NCI-H524 treated with DMSO at 0.1 percent for 48 hours (cell line): ENCODE measurements around the gene KRT32.

ENCODE experiments used
- DNase-seq: peaks from one replicate; lab custom pipeline; 2025; lab: John Stamatoyannopoulos, UW

KRT32 gene

DNA sequence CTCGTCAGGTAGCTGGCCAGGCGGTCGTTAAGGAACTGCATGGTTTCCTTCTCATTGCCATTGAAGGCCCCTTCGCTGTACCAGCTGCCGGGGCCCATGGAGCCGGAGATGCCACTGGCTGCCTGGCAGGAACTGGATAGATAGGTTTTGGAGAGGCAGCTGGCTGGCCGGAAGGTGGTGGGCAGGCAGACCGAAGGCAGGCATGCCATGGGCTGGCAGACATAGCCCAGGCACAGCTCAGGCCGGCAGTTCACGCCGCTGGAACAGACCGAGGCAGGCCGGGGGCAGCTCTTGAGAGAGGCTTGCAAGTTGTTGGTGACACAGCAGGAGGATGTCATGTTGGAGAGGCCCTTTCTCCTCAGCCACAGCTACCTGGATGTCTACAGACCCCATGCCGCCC is at the start of gene KRT32:
Gene KRT32, minus strand, starts transcription at position 399 of the 400 bp plus-strand sequence. Its CDS starts 61 bp downstream, at position 338.
- no peak for DNase-seq

DNA sequence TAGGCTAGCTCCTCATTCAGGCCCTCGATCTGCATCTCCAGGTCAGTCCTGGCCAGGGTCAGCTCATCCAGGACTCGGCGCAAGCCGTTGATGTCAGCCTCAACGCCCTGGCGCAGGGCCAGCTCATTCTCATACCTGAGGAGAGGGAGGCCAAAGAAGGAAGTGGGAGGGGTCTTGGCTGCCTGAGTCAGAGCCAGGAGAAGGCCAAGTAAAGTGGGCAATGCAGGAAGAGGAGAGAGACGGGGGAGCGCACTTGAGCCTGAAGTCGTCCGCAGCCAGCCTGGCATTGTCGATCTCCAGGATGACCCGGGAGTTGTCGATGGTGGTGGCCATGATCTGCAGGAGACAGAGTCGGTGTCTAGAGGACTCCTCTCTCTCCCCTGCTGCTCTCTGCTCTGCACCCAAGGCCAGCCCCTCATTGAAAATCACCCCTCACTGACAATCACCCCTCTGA is 49.7 kb upstream of the KRT32 start:
- no peak for DNase-seq

- DNase-seq, result no peak
These were observed 49.1 kb upstream of the KRT32 start for GRCh38 chr17:41516147-41516829.

- no peak for DNase-seq
These were observed 46.0 kb upstream of the KRT32 start for GRCh38 chr17:41513168-41513547.

- no peak for DNase-seq
These were observed 45.5 kb upstream of the KRT32 start for GRCh38 chr17:41512546-41513167.

GRCh38 chr17:41511716-41512115 is 44.5 kb upstream of the KRT32 start:
- no peak for DNase-seq

DNA sequence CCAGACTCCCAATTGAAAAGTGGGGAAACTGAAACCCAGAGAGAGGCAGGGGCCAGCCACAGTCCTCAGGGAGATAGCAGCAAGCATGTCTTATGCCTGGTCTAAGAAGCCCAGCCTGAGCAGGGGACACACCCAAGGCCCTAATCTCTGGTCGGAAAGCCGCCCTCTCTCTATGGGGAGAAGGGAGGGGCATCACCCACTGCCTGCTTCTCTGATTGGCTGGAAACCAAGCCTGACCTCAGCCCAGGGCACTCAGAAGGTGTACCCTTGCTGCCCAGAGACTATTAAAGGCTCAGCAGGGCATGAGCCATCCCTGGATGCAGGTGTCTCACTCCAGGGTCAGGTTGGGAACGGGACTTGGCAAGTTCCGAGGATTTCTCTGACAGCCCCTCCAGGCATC is 43.9 kb upstream of the KRT32 start:
- DNase-seq, result no peak

DNA sequence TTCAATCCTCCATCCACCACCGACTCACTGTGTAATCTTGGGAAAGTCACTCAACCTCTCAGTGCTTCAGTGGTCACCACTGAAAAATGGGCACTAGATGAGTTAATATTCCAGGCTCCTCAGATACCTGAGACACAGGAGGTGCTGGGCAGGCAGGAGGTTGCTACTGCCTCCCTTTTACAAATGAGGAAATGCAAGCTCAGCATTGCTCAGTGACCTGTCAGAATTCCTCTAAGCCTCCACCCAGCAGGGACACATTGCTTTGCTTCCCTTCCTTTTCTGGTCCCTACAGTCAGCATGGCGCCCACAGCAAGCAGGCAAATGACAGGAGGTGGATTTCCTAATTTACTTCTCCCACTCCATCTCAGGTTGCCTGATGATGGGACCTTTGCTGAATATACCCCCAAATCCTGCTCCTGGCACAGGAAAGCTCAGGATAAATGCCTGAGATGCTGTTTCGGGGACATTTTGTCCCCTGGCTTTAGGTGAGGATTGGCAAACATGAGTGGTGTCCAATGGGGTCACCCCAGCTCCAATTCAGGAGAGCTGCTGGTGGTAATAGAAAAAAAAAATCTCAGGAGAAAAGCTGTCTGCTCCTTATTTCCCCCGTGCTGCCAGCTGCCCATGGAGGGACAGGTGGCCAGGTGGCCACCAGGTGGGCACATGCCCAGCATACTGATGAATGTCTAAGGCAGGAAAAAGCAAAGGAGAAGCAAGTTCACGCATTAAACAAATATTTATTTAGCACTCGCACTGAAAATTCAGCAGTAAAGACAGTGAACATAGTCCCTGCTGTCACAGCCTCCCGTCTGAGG is 43.3 kb upstream of the KRT32 start:
- no peak for DNase-seq

- DNase-seq, result no peak
These were observed 40.2 kb upstream of the KRT32 start for GRCh38 chr17:41507315-41507880.

DNA sequence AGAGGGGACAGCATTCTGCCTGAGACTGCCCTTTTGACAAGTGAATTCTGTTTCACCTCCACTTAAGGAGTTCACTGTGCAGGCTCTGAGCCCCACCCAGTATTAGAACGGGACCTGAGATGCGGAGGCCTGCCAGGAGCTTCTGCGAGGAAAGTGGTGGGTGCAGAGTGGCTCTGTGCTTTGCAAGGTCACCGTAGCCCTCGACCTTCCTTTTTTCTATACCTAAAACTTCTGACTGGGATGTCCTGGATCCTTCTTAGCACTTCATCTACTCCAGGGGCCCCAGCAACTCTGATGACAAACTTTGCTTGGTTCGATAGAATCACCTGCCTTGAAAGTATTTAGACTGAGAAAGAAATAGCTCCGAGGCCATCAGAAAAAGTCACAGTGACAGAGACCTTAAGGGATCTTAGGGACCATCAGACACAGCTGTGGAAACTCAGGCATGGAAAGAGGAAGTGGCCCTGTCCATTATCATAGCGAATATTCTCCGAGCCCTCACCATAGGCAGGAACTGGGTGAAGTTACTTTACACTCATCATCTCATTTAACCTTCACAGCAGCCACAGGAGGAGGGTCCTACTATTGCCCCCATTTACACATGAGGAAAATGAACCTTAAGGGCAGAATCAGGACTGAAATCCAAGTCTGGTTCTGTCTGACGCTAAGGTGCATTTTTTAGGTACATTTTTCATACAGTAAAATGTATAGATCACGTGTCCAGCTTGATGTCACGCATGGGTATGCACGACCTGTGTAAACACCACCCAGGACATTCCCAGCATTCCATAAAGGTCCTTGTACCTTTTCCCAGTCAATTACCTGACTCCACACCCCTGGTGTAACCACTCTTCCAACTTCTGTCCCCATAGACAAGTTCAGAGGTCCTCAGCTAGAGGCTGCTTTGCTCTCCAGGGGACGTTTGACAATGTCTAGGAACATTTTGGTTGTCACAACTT is 38.9 kb upstream of the KRT32 start:
- no peak for DNase-seq

DNA sequence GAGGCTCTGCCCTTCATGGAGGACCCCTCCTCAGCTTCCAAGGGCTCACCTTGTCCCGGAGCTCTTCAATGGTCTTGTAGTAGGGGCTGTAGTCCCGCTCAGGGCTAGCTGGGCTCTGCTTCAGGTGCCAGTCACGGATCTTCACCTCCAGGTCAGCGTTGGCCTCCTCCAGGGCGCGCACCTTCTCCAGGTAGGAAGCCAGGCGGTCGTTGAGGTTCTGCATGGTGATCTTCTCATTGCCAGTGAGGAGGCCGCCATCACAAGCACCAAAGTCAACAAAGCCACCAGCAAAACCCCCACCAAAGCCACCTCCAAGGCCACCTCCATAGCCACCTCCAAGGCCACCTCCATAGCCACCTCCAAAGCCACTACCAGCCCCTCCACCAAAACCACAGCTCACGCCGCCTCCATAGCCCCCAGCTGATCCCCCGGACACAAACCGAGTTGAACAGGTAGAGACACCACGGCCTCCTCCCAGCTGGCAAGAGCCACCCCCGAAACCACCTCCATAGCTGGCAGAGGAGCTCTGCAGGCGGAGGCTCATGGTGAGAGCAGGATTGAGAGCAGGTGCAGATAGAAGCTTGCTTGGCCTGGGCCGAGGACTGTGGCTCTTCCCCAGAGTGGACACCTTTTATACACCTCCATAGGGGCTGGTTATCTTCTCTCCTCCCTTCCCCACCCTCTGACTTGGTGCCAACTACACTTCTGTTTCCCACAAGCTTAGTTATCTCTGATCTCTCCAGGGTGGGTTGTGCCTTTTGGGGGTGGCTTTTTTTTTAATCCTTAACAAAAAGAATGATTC is 38.0 kb upstream of the KRT32 start, which contains the start of gene KRT13:
Gene KRT13, minus strand, starts transcription at position 606 of the 802 bp plus-strand sequence. Its CDS starts 62 bp downstream, at position 544.
- DNase-seq, result no peak

DNA sequence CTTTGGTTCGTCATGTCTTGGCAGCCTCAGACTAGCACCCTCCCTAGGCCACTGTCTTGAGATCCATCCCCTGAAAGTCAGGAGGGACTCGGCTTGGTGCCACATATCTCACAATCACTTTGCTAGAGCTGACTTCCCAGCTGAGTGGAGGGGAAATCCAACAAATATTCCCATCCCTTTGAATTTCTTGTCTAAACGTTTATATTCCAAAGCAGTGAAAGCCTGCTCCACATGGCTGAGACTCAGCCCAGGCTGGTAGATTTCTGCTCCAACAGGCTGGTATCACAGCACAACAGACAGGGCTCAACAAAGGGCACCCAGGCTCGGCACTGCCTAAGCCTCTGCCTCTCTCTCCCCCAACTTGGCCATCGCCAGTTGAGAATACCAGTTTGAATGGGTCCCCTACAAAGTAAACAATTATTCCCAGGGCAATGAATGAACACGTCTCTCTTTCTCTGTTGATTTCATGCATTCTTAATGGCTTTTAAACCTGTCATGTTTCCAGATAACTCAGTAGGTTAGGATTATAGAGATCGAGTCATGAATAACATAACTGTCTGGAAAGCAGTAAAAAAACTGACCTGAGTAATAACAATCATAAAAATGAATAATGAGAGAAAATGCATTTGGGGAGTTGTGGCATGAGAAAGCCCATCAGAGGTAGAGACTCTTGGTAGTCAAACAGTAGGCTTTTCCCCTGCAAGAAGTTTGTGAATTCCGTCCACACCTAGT is 37.2 kb upstream of the KRT32 start:
- DNase-seq, result no peak

- no peak for DNase-seq
These were observed 36.0 kb upstream of the KRT32 start for GRCh38 chr17:41503202-41503601.

- no peak for DNase-seq
These were observed 33.1 kb upstream of the KRT32 start for GRCh38 chr17:41500131-41500911.

DNA sequence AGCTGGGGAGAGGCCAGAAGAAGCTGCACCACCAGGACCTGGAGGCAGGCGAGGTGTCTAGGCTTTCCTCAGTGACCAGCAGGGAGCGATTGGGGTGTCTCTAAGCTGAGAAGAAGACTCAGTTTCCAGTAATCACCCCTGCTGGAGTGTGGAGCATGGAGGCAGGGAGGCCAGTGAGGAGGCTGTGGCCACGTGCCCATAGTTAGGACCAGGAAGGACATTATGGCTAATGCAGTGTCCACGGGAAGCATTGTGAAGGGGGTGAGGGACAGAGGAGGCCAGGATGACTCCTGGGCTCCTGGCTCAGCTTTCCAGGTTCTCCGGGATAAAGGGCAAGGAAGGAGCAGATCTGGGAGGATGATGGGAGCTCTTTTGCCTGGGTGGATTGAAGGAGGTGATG is 32.5 kb upstream of the KRT32 start:
- no peak for DNase-seq

DNA sequence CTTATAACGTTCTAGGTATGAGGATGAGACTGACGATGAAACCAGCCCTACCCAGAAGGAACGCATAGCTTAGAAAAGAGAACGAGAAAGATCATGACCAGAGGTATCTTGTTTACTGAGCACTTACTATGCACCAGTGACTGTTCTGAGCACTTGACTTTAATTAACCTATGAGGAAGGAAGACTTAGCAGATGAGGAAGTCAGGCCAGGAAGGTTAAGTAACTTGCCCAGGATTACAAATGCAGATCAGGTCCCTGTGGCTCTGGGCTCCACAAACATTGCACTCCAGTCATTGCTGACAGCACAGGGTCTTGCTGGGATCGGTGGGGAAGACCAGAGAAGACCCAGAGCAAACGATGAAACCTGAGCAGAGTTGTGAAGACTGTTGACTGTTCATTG is 31.1 kb upstream of the KRT32 start:
- no peak for DNase-seq

GRCh38 chr17:41496803-41497484 is 29.8 kb upstream of the KRT32 start:
- no peak for DNase-seq

DNA sequence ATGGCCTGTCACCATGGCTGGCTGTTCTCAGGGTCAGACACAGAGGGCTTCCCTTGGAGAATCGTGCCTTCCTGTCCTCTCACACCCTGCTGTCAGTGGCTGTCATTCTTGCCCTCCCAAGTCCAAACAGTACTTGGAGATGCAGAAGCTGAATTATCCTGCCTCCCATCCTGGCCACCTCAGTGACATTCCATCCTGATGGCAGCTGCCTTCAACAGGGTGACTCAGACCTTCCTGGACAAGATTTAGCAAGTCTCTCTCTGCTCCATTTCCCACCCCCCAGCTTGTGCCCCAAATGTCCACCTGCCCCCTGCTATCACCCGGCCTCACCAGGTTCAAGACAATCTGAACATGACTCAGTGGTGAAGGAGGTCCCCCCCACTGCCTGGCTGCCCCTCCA is 27.3 kb upstream of the KRT32 start:
- DNase-seq, result no peak
